ENCODE data around the gene P2RX4. TPM values are rescaled to one million over a fixed set of nuclear protein-coding genes. Genes with fewer than 3 reads are reported as not detected.
A peak's percentile ranks its signal among the peaks of the same experiment; 100 is the strongest.
"Not testable (repeated sequence)": the region's sequence is repeated elsewhere in the genome, so short reads cannot be mapped to it uniquely, and the experiment has no call there.

Gene P2RX4
- total RNA-seq, 1 experiment from 2014 or later: 8.1 TPM

DNA sequence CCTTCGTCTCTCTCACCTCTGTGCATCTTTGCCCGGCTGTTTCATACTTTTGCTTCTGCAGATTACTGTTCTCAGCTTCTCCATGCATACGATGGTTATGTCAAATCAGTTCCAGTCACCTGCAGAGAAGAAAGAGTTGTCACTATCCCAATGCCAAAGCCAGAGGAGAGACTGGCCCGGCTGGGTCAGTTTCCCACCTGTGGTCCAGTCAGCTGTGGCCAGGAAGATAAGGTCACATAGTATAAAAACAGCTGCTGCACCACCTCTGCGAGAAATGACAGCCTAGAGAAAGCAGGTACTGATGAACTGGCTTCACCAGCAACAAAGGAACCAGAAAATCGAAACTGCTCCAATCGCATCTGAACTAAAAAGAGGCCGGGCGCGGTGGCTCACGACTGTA is 6.4 kb upstream of the P2RX4 start:
- Mint-ChIP-seq H3K4me3 (ENCODE audit: unreplicated experiment) (no peak overlapping the region), H3K36me3 (ENCODE audit: insufficient read depth, unreplicated experiment) (no peaks in the 10 kb centered on the region), H3K27me3 (ENCODE audit: insufficient read depth, unreplicated experiment) (no peaks in the 10 kb centered on the region), H3K9me3 (ENCODE audit: unreplicated experiment) (no peaks in the 10 kb centered on the region), H3K4me1 (ENCODE audit: insufficient read depth, unreplicated experiment) (no peaks in the 10 kb centered on the region), H3K27ac (ENCODE audit: low read depth, unreplicated experiment) (no peak overlapping the region)
- POLR2A ChIA-PET: no interaction called here
- intact Hi-C loops (cut with micrococcal nuclease): no loop called here
- DNase-seq (ENCODE audit: unreplicated experiment): no peak
- no TSS peak for BruUV-seq (replicated peaks)
- TF ChIP-seq, protein P1, sequence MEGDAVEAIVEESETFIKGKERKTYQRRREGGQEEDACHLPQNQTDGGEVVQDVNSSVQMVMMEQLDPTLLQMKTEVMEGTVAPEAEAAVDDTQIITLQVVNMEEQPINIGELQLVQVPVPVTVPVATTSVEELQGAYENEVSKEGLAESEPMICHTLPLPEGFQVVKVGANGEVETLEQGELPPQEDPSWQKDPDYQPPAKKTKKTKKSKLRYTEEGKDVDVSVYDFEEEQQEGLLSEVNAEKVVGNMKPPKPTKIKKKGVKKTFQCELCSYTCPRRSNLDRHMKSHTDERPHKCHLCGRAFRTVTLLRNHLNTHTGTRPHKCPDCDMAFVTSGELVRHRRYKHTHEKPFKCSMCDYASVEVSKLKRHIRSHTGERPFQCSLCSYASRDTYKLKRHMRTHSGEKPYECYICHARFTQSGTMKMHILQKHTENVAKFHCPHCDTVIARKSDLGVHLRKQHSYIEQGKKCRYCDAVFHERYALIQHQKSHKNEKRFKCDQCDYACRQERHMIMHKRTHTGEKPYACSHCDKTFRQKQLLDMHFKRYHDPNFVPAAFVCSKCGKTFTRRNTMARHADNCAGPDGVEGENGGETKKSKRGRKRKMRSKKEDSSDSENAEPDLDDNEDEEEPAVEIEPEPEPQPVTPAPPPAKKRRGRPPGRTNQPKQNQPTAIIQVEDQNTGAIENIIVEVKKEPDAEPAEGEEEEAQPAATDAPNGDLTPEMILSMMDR (IDR thresholded peaks at IDR 0.05; ENCODE audit: unreplicated experiment): no peak
- CTCF ChIA-PET: interaction anchor here (1.1 kb wide), 1 partner anchor 144 kb away, joined by 3 read pairs; no protein-coding TSS in a partner anchor

DNA sequence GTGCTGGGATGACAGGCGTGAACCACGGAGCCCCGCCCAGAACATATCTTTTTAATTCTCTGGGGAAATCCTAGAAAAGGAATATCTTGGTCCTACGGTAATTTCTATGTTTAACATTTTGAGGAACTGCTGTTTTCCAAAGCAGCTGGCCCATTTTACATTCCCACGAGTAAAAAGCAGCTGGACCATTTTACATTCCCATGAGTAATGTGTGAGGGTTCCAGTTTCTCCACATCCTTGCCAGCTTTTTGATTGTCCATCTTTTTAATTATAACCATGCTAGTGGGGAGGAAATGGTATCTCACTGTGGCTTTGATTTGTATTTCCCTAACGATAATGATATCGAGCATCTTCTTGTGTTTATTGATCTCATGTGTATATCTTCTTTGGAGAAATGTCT is 4.4 kb upstream of the P2RX4 start:
- Mint-ChIP-seq H3K9me3 (ENCODE audit: unreplicated experiment) (no peaks in the 10 kb centered on the region), H3K27ac (ENCODE audit: low read depth, unreplicated experiment) (no peak overlapping the region), H3K4me3 (ENCODE audit: unreplicated experiment) (no peak overlapping the region), H3K36me3 (ENCODE audit: insufficient read depth, unreplicated experiment) (peaks cover 3% of the 10 kb centered on the region), H3K4me1 (ENCODE audit: insufficient read depth, unreplicated experiment) (peaks cover under 1% of the 10 kb centered on the region), H3K27me3 (ENCODE audit: insufficient read depth, unreplicated experiment) (no peaks in the 10 kb centered on the region)
- TF ChIP-seq, protein P1 (IDR thresholded peaks at IDR 0.05; ENCODE audit: unreplicated experiment): no peak
- intact Hi-C loops (cut with micrococcal nuclease): no loop called here
- no TSS peak for BruUV-seq (replicated peaks)
- CTCF ChIA-PET: no interaction called here
- no peak for DNase-seq (ENCODE audit: unreplicated experiment)
- POLR2A ChIA-PET: interaction anchor here (0.6 to 1.0 kb wide), 4 partner anchors 12 to 83 kb away, joined by 3 to 5 read pairs (median 3); no protein-coding TSS in a partner anchor

DNA sequence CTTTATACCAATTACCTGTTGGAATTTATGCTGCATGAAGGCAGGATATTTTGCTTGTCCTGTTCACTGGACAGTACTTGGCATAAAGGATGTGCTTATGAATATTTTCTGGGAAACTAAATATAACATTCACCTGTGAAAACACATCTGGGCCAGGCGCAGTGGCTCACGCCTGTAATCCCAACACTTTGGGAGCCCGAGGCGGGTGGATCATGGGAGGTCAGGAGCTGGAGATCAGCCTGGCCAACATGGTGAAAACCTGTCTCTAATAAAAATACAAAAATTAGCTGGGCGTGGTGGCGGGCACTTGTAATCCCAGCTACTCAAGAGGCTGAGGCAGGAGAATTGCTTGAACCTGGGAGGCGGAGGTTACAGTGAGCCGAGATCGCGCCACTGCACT is 1.4 kb upstream of the P2RX4 start:
- POLR2A ChIA-PET: interaction anchor here (1.2 kb wide), 1 partner anchor 76 kb away, joined by 3 read pairs; the partner anchor contains the start of gene P2RX7
- H3K4me3 Mint-ChIP-seq (ENCODE audit: unreplicated experiment): peak overlapping the region; percentile 25
- CTCF ChIA-PET: interaction anchor here (0.6 to 1.2 kb wide), 2 partner anchors 24 to 508 kb away, joined by 4 to 6 read pairs; no protein-coding TSS in a partner anchor
- DNase-seq (ENCODE audit: unreplicated experiment); H3K27me3 Mint-ChIP-seq (ENCODE audit: insufficient read depth, unreplicated experiment); H3K27ac Mint-ChIP-seq (ENCODE audit: low read depth, unreplicated experiment); H3K4me1 Mint-ChIP-seq (ENCODE audit: insufficient read depth, unreplicated experiment); H3K9me3 Mint-ChIP-seq (ENCODE audit: unreplicated experiment); intact Hi-C loops (cut with micrococcal nuclease); BruUV-seq (replicated peaks); H3K36me3 Mint-ChIP-seq (ENCODE audit: insufficient read depth, unreplicated experiment): not testable (repeated sequence)

DNA sequence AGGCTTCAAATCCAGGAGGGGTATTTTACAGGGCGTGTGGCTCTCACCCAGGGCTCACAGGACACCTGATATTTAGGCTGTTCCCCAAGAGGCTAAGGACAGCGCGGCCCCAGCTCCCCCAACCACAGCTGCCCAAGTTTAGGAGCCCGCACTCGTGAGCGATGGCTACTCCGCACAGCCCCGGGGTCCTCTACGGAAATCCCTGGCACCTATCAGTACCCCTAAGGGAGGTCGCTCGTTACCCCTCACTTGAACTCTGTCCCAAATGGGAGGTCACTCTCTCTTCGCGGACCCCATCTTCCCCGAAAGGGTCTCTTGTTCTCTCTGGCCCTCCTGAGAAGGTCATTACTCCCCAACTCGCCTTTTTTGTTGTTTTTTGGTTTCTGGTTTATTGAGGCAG is 708 bp upstream of the P2RX4 start:
- no peaks in the 10 kb centered on the region for H3K27me3 Mint-ChIP-seq (ENCODE audit: insufficient read depth, unreplicated experiment)
- no peak for DNase-seq (ENCODE audit: unreplicated experiment)
- BruUV-seq (replicated peaks): TSS peak; percentile 74
- CTCF ChIA-PET: interaction anchor here (0.6 to 1.2 kb wide), 2 partner anchors 24 to 507 kb away, joined by 4 to 6 read pairs; no protein-coding TSS in a partner anchor
- H3K4me1 Mint-ChIP-seq (ENCODE audit: insufficient read depth, unreplicated experiment): peaks cover 8% of the 10 kb centered on the region
- H3K9me3 Mint-ChIP-seq (ENCODE audit: unreplicated experiment): no peaks in the 10 kb centered on the region
- peak overlapping the region; percentile 72 for H3K4me3 Mint-ChIP-seq (ENCODE audit: unreplicated experiment)
- TF ChIP-seq, protein P1 (IDR thresholded peaks at IDR 0.05; ENCODE audit: unreplicated experiment): no peak
- intact Hi-C loops (cut with micrococcal nuclease): no loop called here
- POLR2A ChIA-PET: no interaction called here
- peaks cover 9% of the 10 kb centered on the region for H3K36me3 Mint-ChIP-seq (ENCODE audit: insufficient read depth, unreplicated experiment)
- H3K27ac Mint-ChIP-seq (ENCODE audit: low read depth, unreplicated experiment): no peak overlapping the region
